OCI-LY7 (cell line): ENCODE data around the gene RPS15. TPM values are rescaled to one million over a fixed set of nuclear protein-coding genes. Genes with fewer than 3 reads are reported as not detected.

Experiments used
- BruUV-seq: library from RNA; stranded (reverse); fragments of 400-500 nt; replicated peaks from 2 replicates; lab custom pipeline; 2021; lab: Mats Ljungman, UMichigan
- CTCF ChIA-PET: fragments of 300-600 bp; sonication (Branson Sonifier 250); formaldehyde crosslinking; loops from one replicate; lab custom pipeline; 2022; ENCODE audit warnings: antibody characterized with exemption; ENCODE audit not compliant: unreplicated experiment; lab: Charles Lee
- POLR2A ChIA-PET: fragments of 300-600 bp; sonication (Branson Sonifier 250); formaldehyde crosslinking; loops from one replicate; lab custom pipeline; 2022; ENCODE audit warnings: antibody characterized with exemption; lab: Charles Lee
- DNase-seq: peaks from one replicate; pipeline ENCODE4 v3.0.0-alpha.2; 2015; ENCODE audit warnings: low spot score
- H2AFZ ChIP-seq: fragments of 200-600 bp; sonication (generic), shearing (Covaris generic); 2 replicates; pipeline ENCODE4 v1.6.1; 2014; ENCODE audit warnings: mild to moderate bottlenecking, antibody characterized with exemption, low read length, moderate library complexity
- H3K27ac ChIP-seq: fragments of 200-600 bp; sonication (generic); 2 replicates; pipeline ENCODE4 v1.5.1; 2014; ENCODE audit warnings: mixed run types, low read depth, mild to moderate bottlenecking, moderate library complexity, low read length, inconsistent platforms; ENCODE audit not compliant: poor library complexity, severe bottlenecking
- H3K36me3 ChIP-seq: fragments of 200-600 bp; sonication (generic); 2 replicates; pipeline ENCODE4 v1.6.1; 2014; ENCODE audit warnings: mild to moderate bottlenecking, antibody characterized with exemption, low read length, moderate library complexity, mixed read lengths; ENCODE audit not compliant: insufficient read depth
- H3K4me1 ChIP-seq: fragments of 200-600 bp; sonication (generic); 2 replicates; pipeline ENCODE4 v1.5.1; 2014; ENCODE audit warnings: mild to moderate bottlenecking, low read length; ENCODE audit not compliant: insufficient read depth, poor library complexity, severe bottlenecking
- H3K4me2 ChIP-seq: fragments of 200-600 bp; sonication (generic); 2 replicates; pipeline ENCODE4 v1.6.1; 2014; ENCODE audit warnings: mild to moderate bottlenecking, low read length
- H3K4me3 ChIP-seq: fragments of 200-600 bp; sonication (generic); 2 replicates; pipeline ENCODE4 v1.5.1; 2014; ENCODE audit warnings: mild to moderate bottlenecking, low read depth, low read length; ENCODE audit not compliant: poor library complexity, severe bottlenecking
- H3K79me2 ChIP-seq: fragments of 200-600 bp; sonication (generic); 2 replicates; pipeline ENCODE4 v1.6.1; 2016; ENCODE audit warnings: low read depth, mild to moderate bottlenecking, low read length, moderate library complexity, mixed read lengths; ENCODE audit not compliant: insufficient read depth
- H3K9me2 ChIP-seq: fragments of 200-600 bp; sonication (generic); 2 replicates; pipeline ENCODE4 v1.6.1; 2016; ENCODE audit warnings: mild to moderate bottlenecking, low read length, mixed read lengths; ENCODE audit not compliant: insufficient read depth
- H3K9me3 ChIP-seq: fragments of 200-600 bp; sonication (generic); 2 replicates; pipeline ENCODE4 v1.6.1; 2014; ENCODE audit warnings: mild to moderate bottlenecking, mixed run types, low read length, mixed read lengths
- H4K20me1 ChIP-seq: fragments of 200-600 bp; sonication (generic); 2 replicates; pipeline ENCODE4 v1.6.1; 2014; ENCODE audit warnings: mild to moderate bottlenecking, antibody characterized with exemption, low read length, moderate library complexity, mixed read lengths; ENCODE audit not compliant: insufficient read depth
- EZH2phosphoT487 ChIP-seq: fragments of 200-600 bp; sonication (generic); IDR thresholded peaks from 2 replicates; pipeline ENCODE4 v1.6.1; 2018; ENCODE audit warnings: low read depth, borderline replicate concordance, mild to moderate bottlenecking, mixed run types, antibody characterized with exemption, low read length, moderate library complexity, mixed read lengths
- intact Hi-C: fragments of 100-400 bp; cut with micrococcal nuclease; formaldehyde crosslinking; loops from one replicate; pipeline ENCODE4 v1.10.0; 2022; ENCODE audit not compliant: unreplicated experiment
- total RNA-seq, 2 experiments: library from RNA; depleted of rRNA in 1 of 2; stranded (reverse); fragments of >200 nt in 1 of 2; shearing (Covaris generic) in 1 of 2; gene quantifications; 2 replicates each; pipeline ENCODE4 v1.2.3, GENCODE V29; 2014 to 2022
- TF ChIP-seq, protein P1 (sequence below): fragments of 200-600 bp; sonication (generic); conservative IDR thresholded peaks from 2 replicates; pipeline ENCODE4 v1.5.1; 2014; ENCODE audit warnings: mild to moderate bottlenecking, antibody characterized with exemption, low read length, moderate library complexity, mixed read lengths

The RPS15 gene
- total RNA-seq, 2 experiments from 2014 or later = 1,860 to 2,068 TPM

DNA sequence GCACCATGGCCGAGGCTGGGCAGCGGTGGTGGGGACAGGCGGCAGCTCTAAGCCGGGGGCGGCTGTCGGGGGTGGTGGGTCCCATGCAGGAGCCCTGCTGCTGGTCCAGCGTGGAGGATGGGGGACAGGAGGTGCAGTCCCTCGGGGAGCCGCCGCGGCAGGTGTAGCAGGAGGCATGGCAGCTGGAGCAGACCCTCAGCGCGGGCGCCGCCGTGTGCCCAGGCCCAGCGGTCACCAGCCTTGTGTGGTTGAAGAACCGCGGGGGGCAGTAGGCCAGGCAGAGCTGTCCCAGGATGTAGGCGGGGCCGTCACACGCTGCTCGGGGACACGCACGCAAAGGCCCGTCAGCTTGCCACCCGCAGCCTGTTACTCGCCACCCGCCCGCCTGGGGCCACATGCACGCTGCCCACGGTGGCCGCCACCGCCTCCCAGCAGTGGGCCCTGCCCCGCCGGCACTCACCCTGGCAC lies 43.7 kb downstream of the RPS15 start:
- Histone ChIP-seq H3K36me3 (peaks cover 5% of the 10 kb centered on the region), H2AFZ (no peak overlapping the region), H3K4me3 (no peak overlapping the region), H3K27ac (no peak overlapping the region), H3K4me2 (no peak overlapping the region), H4K20me1 (no peaks in the 10 kb centered on the region), H3K79me2 (peaks cover 17% of the 10 kb centered on the region), H3K4me1 (peaks cover 14% of the 10 kb centered on the region), H3K9me3 (no peaks in the 10 kb centered on the region), H3K9me2 (no peaks in the 10 kb centered on the region)
- TF ChIP-seq EZH2phosphoT487 = no peak
- TF ChIP-seq, protein P1, sequence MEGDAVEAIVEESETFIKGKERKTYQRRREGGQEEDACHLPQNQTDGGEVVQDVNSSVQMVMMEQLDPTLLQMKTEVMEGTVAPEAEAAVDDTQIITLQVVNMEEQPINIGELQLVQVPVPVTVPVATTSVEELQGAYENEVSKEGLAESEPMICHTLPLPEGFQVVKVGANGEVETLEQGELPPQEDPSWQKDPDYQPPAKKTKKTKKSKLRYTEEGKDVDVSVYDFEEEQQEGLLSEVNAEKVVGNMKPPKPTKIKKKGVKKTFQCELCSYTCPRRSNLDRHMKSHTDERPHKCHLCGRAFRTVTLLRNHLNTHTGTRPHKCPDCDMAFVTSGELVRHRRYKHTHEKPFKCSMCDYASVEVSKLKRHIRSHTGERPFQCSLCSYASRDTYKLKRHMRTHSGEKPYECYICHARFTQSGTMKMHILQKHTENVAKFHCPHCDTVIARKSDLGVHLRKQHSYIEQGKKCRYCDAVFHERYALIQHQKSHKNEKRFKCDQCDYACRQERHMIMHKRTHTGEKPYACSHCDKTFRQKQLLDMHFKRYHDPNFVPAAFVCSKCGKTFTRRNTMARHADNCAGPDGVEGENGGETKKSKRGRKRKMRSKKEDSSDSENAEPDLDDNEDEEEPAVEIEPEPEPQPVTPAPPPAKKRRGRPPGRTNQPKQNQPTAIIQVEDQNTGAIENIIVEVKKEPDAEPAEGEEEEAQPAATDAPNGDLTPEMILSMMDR = no peak
- BruUV-seq = no TSS peak
- intact Hi-C loops = no loop called here
- no peak for DNase-seq
- ChIA-PET CTCF (no interaction called here), POLR2A (no interaction called here)

DNA sequence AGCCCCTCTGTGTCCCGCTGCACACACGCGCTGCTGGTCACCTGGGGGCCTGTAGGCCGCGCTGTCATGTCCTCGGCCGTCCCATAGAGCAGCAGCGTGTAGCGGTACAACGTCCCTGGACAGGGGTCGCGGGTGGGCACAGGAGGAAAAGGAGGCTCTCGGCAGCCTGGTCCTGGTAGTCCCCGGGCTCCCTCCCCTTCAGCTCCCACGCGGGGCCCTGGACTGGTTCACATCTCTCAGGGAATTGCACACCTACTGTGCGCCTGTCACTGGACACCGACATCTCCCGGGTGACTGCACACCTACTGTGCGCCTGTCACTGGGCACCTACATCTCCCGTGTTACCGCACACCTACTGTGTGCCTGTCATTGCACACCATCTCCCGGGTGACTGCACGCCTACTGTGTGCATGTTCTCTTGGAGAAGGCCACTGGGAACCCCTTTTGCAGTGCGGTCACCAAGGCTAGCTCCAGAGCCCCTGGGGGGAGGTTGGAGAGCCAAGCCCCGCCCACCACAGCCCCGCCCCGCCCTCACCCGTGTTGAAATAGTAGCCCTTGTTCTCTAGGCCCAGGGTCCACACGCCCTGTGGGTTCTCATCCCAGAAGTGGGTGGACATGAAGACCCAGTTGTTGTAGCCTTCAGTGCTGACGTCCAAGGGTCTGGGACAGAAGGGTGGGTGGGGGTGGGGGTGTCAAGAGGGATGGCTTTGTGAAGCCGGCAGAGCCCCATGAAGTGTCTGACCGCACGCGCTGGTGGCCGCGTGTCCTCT lies 44.4 kb downstream of the RPS15 start:
- CTCF ChIA-PET = no interaction called here
- no TSS peak for BruUV-seq
- POLR2A ChIA-PET = no interaction called here

More for the DNA sequence above, 44.4 kb downstream of the RPS15 start:
- H4K20me1 ChIP-seq = no peaks in the 10 kb centered on the region
- H3K4me3 ChIP-seq = no peak overlapping the region
- no peak overlapping the region for H3K4me2 ChIP-seq
- intact Hi-C loops = no loop called here
- DNase-seq = no peak
- H3K9me3 ChIP-seq = no peaks in the 10 kb centered on the region
- peaks cover 11% of the 10 kb centered on the region for H3K79me2 ChIP-seq
- peaks cover under 1% of the 10 kb centered on the region; the same call in 1 of the 2 replicates for H3K36me3 ChIP-seq
- peaks cover 11% of the 10 kb centered on the region for H3K4me1 ChIP-seq
- no peak overlapping the region for H3K27ac ChIP-seq
- H2AFZ ChIP-seq = no peak overlapping the region
- no peaks in the 10 kb centered on the region for H3K9me2 ChIP-seq
- TF ChIP-seq, protein P1 = no peak
- TF ChIP-seq EZH2phosphoT487 = no peak
